ENCODE results near the gene MAP2K1.
A peak's percentile ranks its signal among the peaks of the same experiment; 100 is the strongest.

MAP2K1 gene

GRCh38 chr15:66409565-66410108 is 22.9 kb downstream of the MAP2K1 start:
- no peaks in the 10 kb centered on the region for H3K9me3 ChIP-seq (ENCODE audit: control insufficient read depth in 1 of 2, low read length in 2 of 2)
- no peak overlapping the region for H3K27ac ChIP-seq (ENCODE audit: low read length)
- H3K4me1 ChIP-seq (ENCODE audit: control insufficient read depth in 1 of 2, insufficient read depth in 2 of 2, low read length in 2 of 2), result peaks cover 7 to 21% of the 10 kb centered on the region in 2 donors
- H3K4me3 ChIP-seq (ENCODE audit: low read depth in 1 of 2, low read length in 2 of 2), result no peak overlapping the region
- no peaks in the 10 kb centered on the region for H3K36me3 ChIP-seq (ENCODE audit: control insufficient read depth in 1 of 2, insufficient read depth in 2 of 2, low read length in 2 of 2)
- H3K27me3 ChIP-seq (ENCODE audit: low read depth, low read length), result no peaks in the 10 kb centered on the region

GRCh38 chr15:66411190-66411589 is 24.5 kb downstream of the MAP2K1 start:
- Histone ChIP-seq H3K9me3 (ENCODE audit: control insufficient read depth in 1 of 2, low read length in 2 of 2) (no peaks in the 10 kb centered on the region), H3K4me3 (ENCODE audit: low read depth in 1 of 2, low read length in 2 of 2) (no peak overlapping the region), H3K27ac (ENCODE audit: low read length) (no peak overlapping the region), H3K4me1 (ENCODE audit: control insufficient read depth in 1 of 2, insufficient read depth in 2 of 2, low read length in 2 of 2) (peaks cover 3 to 10% of the 10 kb centered on the region in 2 donors), H3K27me3 (ENCODE audit: low read depth, low read length) (no peaks in the 10 kb centered on the region), H3K36me3 (ENCODE audit: control insufficient read depth in 1 of 2, insufficient read depth in 2 of 2, low read length in 2 of 2) (no peaks in the 10 kb centered on the region)

- no peak overlapping the region for H3K4me3 ChIP-seq (ENCODE audit: low read depth in 1 of 2, low read length in 2 of 2)
- H3K9me3 ChIP-seq (ENCODE audit: control insufficient read depth in 1 of 2, low read length in 2 of 2), result no peaks in the 10 kb centered on the region
- no peak overlapping the region for H3K27ac ChIP-seq (ENCODE audit: low read length)
- no peaks in the 10 kb centered on the region for H3K36me3 ChIP-seq (ENCODE audit: control insufficient read depth in 1 of 2, insufficient read depth in 2 of 2, low read length in 2 of 2)
- H3K27me3 ChIP-seq (ENCODE audit: low read depth, low read length), result no peaks in the 10 kb centered on the region
- H3K4me1 ChIP-seq (ENCODE audit: control insufficient read depth in 1 of 2, insufficient read depth in 2 of 2, low read length in 2 of 2), result peaks cover 3 to 16% of the 10 kb centered on the region in 2 donors
Observed at GRCh38 chr15:66412220-66412619, 25.5 kb downstream of the MAP2K1 start.

- Histone ChIP-seq H3K4me1 (ENCODE audit: control insufficient read depth in 1 of 2, insufficient read depth in 2 of 2, low read length in 2 of 2) (peaks cover 0 to 16% of the 10 kb centered on the region in 2 donors), H3K9me3 (ENCODE audit: control insufficient read depth in 1 of 2, low read length in 2 of 2) (no peaks in the 10 kb centered on the region), H3K27me3 (ENCODE audit: low read depth, low read length) (no peaks in the 10 kb centered on the region), H3K4me3 (ENCODE audit: low read depth in 1 of 2, low read length in 2 of 2) (no peak overlapping the region), H3K36me3 (ENCODE audit: control insufficient read depth in 1 of 2, insufficient read depth in 2 of 2, low read length in 2 of 2) (no peaks in the 10 kb centered on the region), H3K27ac (ENCODE audit: low read length) (no peak overlapping the region)
Observed at GRCh38 chr15:66413579-66413978, 26.9 kb downstream of the MAP2K1 start.

GRCh38 chr15:66415360-66415759 is 28.6 kb downstream of the MAP2K1 start:
- Histone ChIP-seq H3K27me3 (ENCODE audit: low read depth, low read length) (no peaks in the 10 kb centered on the region), H3K4me3 (ENCODE audit: low read depth in 1 of 2, low read length in 2 of 2) (no peak overlapping the region), H3K4me1 (ENCODE audit: control insufficient read depth in 1 of 2, insufficient read depth in 2 of 2, low read length in 2 of 2) (peaks cover 0 to 16% of the 10 kb centered on the region in 2 donors), H3K9me3 (ENCODE audit: control insufficient read depth in 1 of 2, low read length in 2 of 2) (no peaks in the 10 kb centered on the region), H3K36me3 (ENCODE audit: control insufficient read depth in 1 of 2, insufficient read depth in 2 of 2, low read length in 2 of 2) (no peaks in the 10 kb centered on the region), H3K27ac (ENCODE audit: low read length) (no peak overlapping the region)

- Histone ChIP-seq H3K9me3 (ENCODE audit: control insufficient read depth in 1 of 2, low read length in 2 of 2) (no peaks in the 10 kb centered on the region), H3K36me3 (ENCODE audit: control insufficient read depth in 1 of 2, insufficient read depth in 2 of 2, low read length in 2 of 2) (no peaks in the 10 kb centered on the region), H3K27ac (ENCODE audit: low read length) (no peak overlapping the region), H3K4me3 (ENCODE audit: low read depth in 1 of 2, low read length in 2 of 2) (peak overlapping the region in 1 of 2 donors; percentile 49), H3K27me3 (ENCODE audit: low read depth, low read length) (no peaks in the 10 kb centered on the region), H3K4me1 (ENCODE audit: control insufficient read depth in 1 of 2, insufficient read depth in 2 of 2, low read length in 2 of 2) (peaks cover 0 to 6% of the 10 kb centered on the region in 2 donors)
Observed at GRCh38 chr15:66417736-66418135, 31.0 kb downstream of the MAP2K1 start.

GRCh38 chr15:66419471-66419870 is 32.8 kb downstream of the MAP2K1 start:
- no peaks in the 10 kb centered on the region for H3K36me3 ChIP-seq (ENCODE audit: control insufficient read depth in 1 of 2, insufficient read depth in 2 of 2, low read length in 2 of 2)
- H3K9me3 ChIP-seq (ENCODE audit: control insufficient read depth in 1 of 2, low read length in 2 of 2), result no peaks in the 10 kb centered on the region
- no peak overlapping the region for H3K27ac ChIP-seq (ENCODE audit: low read length)
- peaks cover 0 to 6% of the 10 kb centered on the region in 2 donors for H3K4me1 ChIP-seq (ENCODE audit: control insufficient read depth in 1 of 2, insufficient read depth in 2 of 2, low read length in 2 of 2)
- H3K27me3 ChIP-seq (ENCODE audit: low read depth, low read length), result no peaks in the 10 kb centered on the region
- no peak overlapping the region for H3K4me3 ChIP-seq (ENCODE audit: low read depth in 1 of 2, low read length in 2 of 2)

- H3K9me3 ChIP-seq (ENCODE audit: control insufficient read depth in 1 of 2, low read length in 2 of 2), result no peaks in the 10 kb centered on the region
- H3K36me3 ChIP-seq (ENCODE audit: control insufficient read depth in 1 of 2, insufficient read depth in 2 of 2, low read length in 2 of 2), result no peaks in the 10 kb centered on the region
- no peak overlapping the region for H3K27ac ChIP-seq (ENCODE audit: low read length)
- no peak overlapping the region for H3K4me3 ChIP-seq (ENCODE audit: low read depth in 1 of 2, low read length in 2 of 2)
- no peaks in the 10 kb centered on the region for H3K4me1 ChIP-seq (ENCODE audit: control insufficient read depth in 1 of 2, insufficient read depth in 2 of 2, low read length in 2 of 2)
- no peaks in the 10 kb centered on the region for H3K27me3 ChIP-seq (ENCODE audit: low read depth, low read length)
Observed at GRCh38 chr15:66422347-66422746, 35.6 kb downstream of the MAP2K1 start.

GRCh38 chr15:66423149-66423548 is 36.4 kb downstream of the MAP2K1 start:
- Histone ChIP-seq H3K27me3 (ENCODE audit: low read depth, low read length) (no peaks in the 10 kb centered on the region), H3K27ac (ENCODE audit: low read length) (no peak overlapping the region), H3K9me3 (ENCODE audit: control insufficient read depth in 1 of 2, low read length in 2 of 2) (no peaks in the 10 kb centered on the region), H3K36me3 (ENCODE audit: control insufficient read depth in 1 of 2, insufficient read depth in 2 of 2, low read length in 2 of 2) (no peaks in the 10 kb centered on the region), H3K4me1 (ENCODE audit: control insufficient read depth in 1 of 2, insufficient read depth in 2 of 2, low read length in 2 of 2) (no peaks in the 10 kb centered on the region), H3K4me3 (ENCODE audit: low read depth in 1 of 2, low read length in 2 of 2) (no peak overlapping the region)

GRCh38 chr15:66424963-66425612 is 38.4 kb downstream of the MAP2K1 start:
- Histone ChIP-seq H3K4me1 (ENCODE audit: control insufficient read depth in 1 of 2, insufficient read depth in 2 of 2, low read length in 2 of 2) (no peaks in the 10 kb centered on the region), H3K4me3 (ENCODE audit: low read depth in 1 of 2, low read length in 2 of 2) (no peak overlapping the region), H3K9me3 (ENCODE audit: control insufficient read depth in 1 of 2, low read length in 2 of 2) (no peaks in the 10 kb centered on the region), H3K27me3 (ENCODE audit: low read depth, low read length) (no peaks in the 10 kb centered on the region), H3K36me3 (ENCODE audit: control insufficient read depth in 1 of 2, insufficient read depth in 2 of 2, low read length in 2 of 2) (no peaks in the 10 kb centered on the region), H3K27ac (ENCODE audit: low read length) (no peak overlapping the region)

GRCh38 chr15:66425837-66426236 is 39.1 kb downstream of the MAP2K1 start:
- H3K4me3 ChIP-seq (ENCODE audit: low read depth in 1 of 2, low read length in 2 of 2), result no peak overlapping the region
- H3K9me3 ChIP-seq (ENCODE audit: control insufficient read depth in 1 of 2, low read length in 2 of 2), result no peaks in the 10 kb centered on the region
- H3K4me1 ChIP-seq (ENCODE audit: control insufficient read depth in 1 of 2, insufficient read depth in 2 of 2, low read length in 2 of 2), result no peaks in the 10 kb centered on the region
- no peak overlapping the region for H3K27ac ChIP-seq (ENCODE audit: low read length)
- no peaks in the 10 kb centered on the region for H3K27me3 ChIP-seq (ENCODE audit: low read depth, low read length)
- H3K36me3 ChIP-seq (ENCODE audit: control insufficient read depth in 1 of 2, insufficient read depth in 2 of 2, low read length in 2 of 2), result no peaks in the 10 kb centered on the region

- Histone ChIP-seq H3K27me3 (ENCODE audit: low read depth, low read length) (no peaks in the 10 kb centered on the region), H3K9me3 (ENCODE audit: control insufficient read depth in 1 of 2, low read length in 2 of 2) (no peaks in the 10 kb centered on the region), H3K27ac (ENCODE audit: low read length) (no peak overlapping the region), H3K4me1 (ENCODE audit: control insufficient read depth in 1 of 2, insufficient read depth in 2 of 2, low read length in 2 of 2) (no peaks in the 10 kb centered on the region), H3K36me3 (ENCODE audit: control insufficient read depth in 1 of 2, insufficient read depth in 2 of 2, low read length in 2 of 2) (no peaks in the 10 kb centered on the region), H3K4me3 (ENCODE audit: low read depth in 1 of 2, low read length in 2 of 2) (no peak overlapping the region)
Observed at GRCh38 chr15:66429117-66429516, 42.4 kb downstream of the MAP2K1 start.

All from muscle layer of duodenum (tissue), 2 donors.